Osteocyte (in vitro differentiated cells): ENCODE measurements around the gene GLCE. TPM values are rescaled to one million over a fixed set of nuclear protein-coding genes. Genes with fewer than 3 reads are reported as not detected.

Experiments used
- DNase-seq: peaks from one replicate; pipeline ENCODE4 v3.0.0; 2021; ENCODE audit warnings: mixed read lengths; ENCODE audit not compliant: unreplicated experiment; ENCODE audit errors: extremely low spot score
- H3K27ac Mint-ChIP-seq: one replicate; pipeline ENCODE4 v1.8.0; 2021; ENCODE audit warnings: mild to moderate bottlenecking, mixed read lengths; ENCODE audit not compliant: unreplicated experiment
- H3K27me3 Mint-ChIP-seq: one replicate; pipeline ENCODE4 v1.8.0; 2021; ENCODE audit warnings: mixed read lengths; ENCODE audit not compliant: unreplicated experiment
- H3K36me3 Mint-ChIP-seq: one replicate; pipeline ENCODE4 v1.8.0; 2021; ENCODE audit warnings: mixed read lengths; ENCODE audit not compliant: unreplicated experiment
- H3K4me1 Mint-ChIP-seq: one replicate; pipeline ENCODE4 v1.8.0; 2021; ENCODE audit warnings: mixed read lengths; ENCODE audit not compliant: unreplicated experiment
- H3K4me3 Mint-ChIP-seq: one replicate; pipeline ENCODE4 v1.8.0; 2021; ENCODE audit warnings: mild to moderate bottlenecking, moderate library complexity, mixed read lengths; ENCODE audit not compliant: unreplicated experiment
- H3K9me3 Mint-ChIP-seq: one replicate; pipeline ENCODE4 v1.8.0; 2021; ENCODE audit warnings: mixed read lengths; ENCODE audit not compliant: unreplicated experiment
- CTCF ChIP-seq: fragments of 200-600 bp; sonication (generic); IDR thresholded peaks from 2 replicates; pipeline ENCODE4 v1.5.0; 2021; ENCODE audit warnings: antibody characterized with exemption, mild to moderate bottlenecking, moderate library complexity
- total RNA-seq: library from RNA; stranded (reverse); gene quantifications from 2 replicates; pipeline ENCODE4 v1.2.1, GENCODE V29; 2021

Gene GLCE
- total RNA-seq, 1 donor from 2014 or later = 19.5 TPM

- Mint-ChIP-seq H3K4me1 (peaks cover 6% of the 10 kb centered on the region), H3K27me3 (peaks cover 51% of the 10 kb centered on the region), H3K4me3 (no peak overlapping the region), H3K9me3 (peaks cover 6% of the 10 kb centered on the region), H3K36me3 (no peaks in the 10 kb centered on the region), H3K27ac (no peak overlapping the region)
- no peak for TF ChIP-seq CTCF
- no peak for DNase-seq
Measured at GRCh38 chr15:69141833-69142232, 18.6 kb upstream of the GLCE start.

GRCh38 chr15:69143756-69144436 is 16.5 kb upstream of the GLCE start:
- peaks cover 6% of the 10 kb centered on the region for H3K4me1 Mint-ChIP-seq
- no peak overlapping the region for H3K4me3 Mint-ChIP-seq
- DNase-seq = no peak
- no peak overlapping the region for H3K27ac Mint-ChIP-seq
- H3K36me3 Mint-ChIP-seq = no peaks in the 10 kb centered on the region
- H3K27me3 Mint-ChIP-seq = peaks cover 52% of the 10 kb centered on the region
- H3K9me3 Mint-ChIP-seq = peaks cover 6% of the 10 kb centered on the region
- TF ChIP-seq CTCF = no peak

GRCh38 chr15:69144530-69144929 is 15.9 kb upstream of the GLCE start:
- Mint-ChIP-seq H3K27me3 (peaks cover 53% of the 10 kb centered on the region), H3K4me3 (no peak overlapping the region), H3K36me3 (no peaks in the 10 kb centered on the region), H3K27ac (no peak overlapping the region), H3K9me3 (peaks cover 6% of the 10 kb centered on the region), H3K4me1 (peaks cover 6% of the 10 kb centered on the region)
- DNase-seq = no peak
- no peak for TF ChIP-seq CTCF

GRCh38 chr15:69145149-69145693 is 15.2 kb upstream of the GLCE start:
- Mint-ChIP-seq H3K27me3 (peaks cover 46% of the 10 kb centered on the region), H3K36me3 (no peaks in the 10 kb centered on the region), H3K4me1 (peaks cover 6% of the 10 kb centered on the region), H3K9me3 (peaks cover 6% of the 10 kb centered on the region), H3K27ac (no peak overlapping the region), H3K4me3 (no peak overlapping the region)
- TF ChIP-seq CTCF = no peak
- no peak for DNase-seq

GRCh38 chr15:69145694-69146492 is 14.5 kb upstream of the GLCE start:
- TF ChIP-seq CTCF = no peak
- peaks cover 6% of the 10 kb centered on the region for H3K4me1 Mint-ChIP-seq
- H3K36me3 Mint-ChIP-seq = no peaks in the 10 kb centered on the region
- no peak overlapping the region for H3K4me3 Mint-ChIP-seq
- H3K27me3 Mint-ChIP-seq = peaks cover 44% of the 10 kb centered on the region
- no peak overlapping the region for H3K27ac Mint-ChIP-seq
- DNase-seq = no peak
- peaks cover 6% of the 10 kb centered on the region for H3K9me3 Mint-ChIP-seq
